ENCODE measurements around the gene CSF1R.

GRCh38 chr5:150073677-150074076, 12.7 kb downstream of the CSF1R start:
- TF ChIP-seq POLR2AphosphoS5 (IDR thresholded peaks at IDR 0.05) (no peak), CTCF (IDR thresholded peaks at IDR 0.05; ENCODE audit: poor library complexity, severe bottlenecking) (no peak)

All from neural cell (in vitro differentiated cells).